HuH-7 (cell line): ENCODE data around the gene ZMYM1.
"Not testable (repeated sequence)": the region's sequence is repeated elsewhere in the genome, so short reads cannot be mapped to it uniquely, and the experiment has no call there.

Source experiments
- DNase-seq: peaks from one replicate; pipeline ENCODE4 v3.0.0; 2011; ENCODE audit warnings: low spot score

Gene ZMYM1

GRCh38 chr1:35079003-35079930 is at the start of gene ZMYM1:
Gene ZMYM1 (plus strand): TSS chr1:35079385. CDS start chr1:35093988, 14,603 bp downstream.
- DNase-seq = peak; percentile 80

GRCh38 chr1:35029761-35030160 is 49.4 kb upstream of the ZMYM1 start:
- no peak for DNase-seq

GRCh38 chr1:35030338-35030737 is 48.8 kb upstream of the ZMYM1 start:
- no peak for DNase-seq

GRCh38 chr1:35030756-35031446 is 48.3 kb upstream of the ZMYM1 start:
- DNase-seq = peak; percentile 20

GRCh38 chr1:35032384-35032739 is 46.8 kb upstream of the ZMYM1 start:
- DNase-seq = no peak

GRCh38 chr1:35033346-35033745 is 45.8 kb upstream of the ZMYM1 start:
- no peak for DNase-seq

GRCh38 chr1:35036621-35037020 is 42.6 kb upstream of the ZMYM1 start:
- no peak for DNase-seq

- no peak for DNase-seq
Measured at GRCh38 chr1:35037206-35037605, 42.0 kb upstream of the ZMYM1 start.

GRCh38 chr1:35038723-35039122 is 40.5 kb upstream of the ZMYM1 start:
- no peak for DNase-seq

GRCh38 chr1:35043498-35043897 is 35.7 kb upstream of the ZMYM1 start:
- DNase-seq = no peak

- DNase-seq = no peak
Measured at GRCh38 chr1:35044431-35044830, 34.8 kb upstream of the ZMYM1 start.

- DNase-seq = no peak
Measured at GRCh38 chr1:35046730-35047129, 32.5 kb upstream of the ZMYM1 start.

GRCh38 chr1:35047188-35047858 is 31.9 kb upstream of the ZMYM1 start:
- no peak for DNase-seq

GRCh38 chr1:35049116-35049515 is 30.1 kb upstream of the ZMYM1 start:
- no peak for DNase-seq

- DNase-seq = no peak
Measured at GRCh38 chr1:35053433-35053832, 25.8 kb upstream of the ZMYM1 start.

GRCh38 chr1:35054282-35054681 is 24.9 kb upstream of the ZMYM1 start:
- DNase-seq = not testable (repeated sequence)

- not testable (repeated sequence) for DNase-seq
Measured at GRCh38 chr1:35058321-35058720, 20.9 kb upstream of the ZMYM1 start.

- no peak for DNase-seq
Measured at GRCh38 chr1:35058988-35059387, 20.2 kb upstream of the ZMYM1 start.

GRCh38 chr1:35062518-35063196 is 16.5 kb upstream of the ZMYM1 start:
- DNase-seq = no peak

GRCh38 chr1:35064265-35064664 is 14.9 kb upstream of the ZMYM1 start:
- no peak for DNase-seq

GRCh38 chr1:35069746-35070145 is 9.4 kb upstream of the ZMYM1 start:
- no peak for DNase-seq

GRCh38 chr1:35073265-35073811 is 5.8 kb upstream of the ZMYM1 start:
- no peak for DNase-seq
